Hepatocyte (in vitro differentiated cells): ENCODE data around the gene RACK1. TPM values are rescaled to one million over a fixed set of nuclear protein-coding genes. Genes with fewer than 3 reads are reported as not detected.
A peak's percentile ranks its signal among the peaks of the same experiment; 100 is the strongest.

ENCODE experiments used
- DNase-seq: peaks from one replicate; pipeline ENCODE4 v3.0.0-alpha.2; 2016; ENCODE audit warnings: low spot score
- H2AFZ ChIP-seq: fragments of 200-600 bp; sonication (generic); 2 replicates; pipeline ENCODE4 v1.6.0; 2016; ENCODE audit warnings: antibody characterized with exemption, mild to moderate bottlenecking
- H3K27ac ChIP-seq: fragments of 200-600 bp; sonication (generic); 2 replicates; pipeline ENCODE4 v1.5.1; 2016; ENCODE audit warnings: mild to moderate bottlenecking
- H3K27me3 ChIP-seq: fragments of 200-600 bp; sonication (generic); 2 replicates; pipeline ENCODE4 v1.6.1; 2016
- H3K36me3 ChIP-seq: fragments of 200-600 bp; sonication (generic); replicated peaks from 2 replicates; pipeline ENCODE4 v1.5.1; 2016; ENCODE audit warnings: low read depth; ENCODE audit not compliant: insufficient read depth
- H3K4me1 ChIP-seq: fragments of 200-600 bp; sonication (generic); 2 replicates; pipeline ENCODE4 v1.5.1; 2016; ENCODE audit warnings: mild to moderate bottlenecking, moderate library complexity; ENCODE audit not compliant: insufficient read depth
- H3K4me2 ChIP-seq: fragments of 200-600 bp; sonication (generic); 2 replicates; pipeline ENCODE4 v1.6.0; 2016
- H3K4me3 ChIP-seq: fragments of 200-600 bp; sonication (generic); 2 replicates; pipeline ENCODE4 v1.5.1; 2016; ENCODE audit warnings: mild to moderate bottlenecking
- H3K79me2 ChIP-seq: fragments of 200-600 bp; sonication (generic); 2 replicates; pipeline ENCODE4 v1.6.0; 2017; ENCODE audit warnings: mild to moderate bottlenecking
- H3K9me2 ChIP-seq: fragments of 200-600 bp; sonication (generic); replicated peaks from 2 replicates; pipeline ENCODE4 v1.6.0; 2017; ENCODE audit warnings: mild to moderate bottlenecking; ENCODE audit not compliant: insufficient read depth
- H3K9me3 ChIP-seq: fragments of 200-600 bp; sonication (generic); 2 replicates; pipeline ENCODE4 v1.5.1; 2016; ENCODE audit warnings: low read depth, mild to moderate bottlenecking
- H4K20me1 ChIP-seq: fragments of 200-600 bp; sonication (generic); 2 replicates; pipeline ENCODE4 v1.6.0; 2016; ENCODE audit warnings: mild to moderate bottlenecking; ENCODE audit not compliant: insufficient read depth, poor library complexity, severe bottlenecking
- EZH2 ChIP-seq: fragments of 200-600 bp; sonication (generic); IDR thresholded peaks from 2 replicates; pipeline ENCODE4 v1.6.1; 2016; ENCODE audit warnings: antibody characterized with exemption, mild to moderate bottlenecking, borderline replicate concordance
- EZH2phosphoT487 ChIP-seq: fragments of 200-600 bp; sonication (generic); IDR thresholded peaks from one replicate; pipeline ENCODE4 v1.6.1; 2018; ENCODE audit warnings: antibody characterized with exemption, mild to moderate bottlenecking, low read depth, moderate library complexity; ENCODE audit not compliant: unreplicated experiment, severe bottlenecking
- WGBS: methylation state at CpG from one replicate; pipeline ENCODE4 v1.1.6; 2016; ENCODE audit warnings: low lambda C conversion rate; ENCODE audit errors: missing lambda C conversion rate; 5-methylcytosine and 5-hydroxymethylcytosine counted together
- polyA plus RNA-seq: library from polyadenylated mRNA; unstranded; fragments of >200 nt; fragmentation: Nextera tagmentation; extraction: Ambion mirVana; gene quantifications from 2 replicates; pipeline ENCODE4 v1.2.1, GENCODE V29; 2016
- total RNA-seq: library from RNA; depleted of rRNA; stranded (reverse); fragments of >200 nt; gene quantifications from 2 replicates; pipeline ENCODE4 v1.2.3, GENCODE V29; 2014
- TF ChIP-seq, protein P1 (sequence below): fragments of 200-600 bp; sonication (generic); IDR thresholded peaks from 2 replicates; pipeline ENCODE4 v1.5.1; 2016; ENCODE audit warnings: antibody characterized with exemption, mild to moderate bottlenecking; ENCODE audit not compliant: poor library complexity

RACK1 gene
- total and polyA plus RNA-seq, 2 experiments from 2014 or later, result 680 to 2,199 TPM

DNA sequence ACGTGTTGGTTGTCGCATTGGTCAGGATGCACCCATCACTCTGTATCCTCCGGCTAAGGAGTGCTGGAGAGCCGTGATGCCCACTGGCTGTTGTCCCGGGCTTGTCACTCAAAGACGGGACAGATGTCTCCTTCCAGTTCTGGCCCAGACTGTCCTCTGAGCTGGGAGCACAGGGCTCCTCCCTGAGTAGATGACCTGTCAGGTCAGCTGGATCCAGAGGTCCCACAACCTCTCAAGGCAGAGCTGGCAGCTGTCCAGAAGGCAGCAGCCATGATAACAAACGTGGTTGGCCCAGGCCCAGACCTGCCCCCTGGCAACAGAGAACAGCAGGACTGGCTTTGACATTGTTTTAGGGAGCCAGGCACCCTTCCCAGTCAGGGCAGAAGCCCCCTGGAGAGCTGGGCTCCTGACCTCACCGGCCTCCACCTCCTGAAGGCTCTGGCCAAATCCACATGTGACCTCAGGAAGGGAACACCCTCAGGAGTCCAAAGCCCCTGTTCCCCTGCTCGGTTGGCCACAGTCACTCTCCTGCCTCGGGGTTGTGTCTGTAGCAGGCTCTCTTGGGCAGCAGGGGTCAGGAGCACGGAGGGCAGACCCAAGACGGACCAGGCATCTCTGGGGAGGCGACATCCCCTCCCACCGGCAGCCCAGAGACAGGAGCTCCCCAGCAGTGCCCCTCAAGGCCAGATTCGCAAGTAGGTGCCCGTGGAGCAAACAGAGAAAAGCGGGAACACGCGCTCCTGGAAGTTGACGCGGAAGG is 49.0 kb downstream of the RACK1 start:
- 82% methylated on average over 21 of the region's 21 CpGs for WGBS
- no peak overlapping the region for H3K4me2 ChIP-seq
- H2AFZ ChIP-seq, result no peak overlapping the region
- H3K9me2 ChIP-seq, result no peaks in the 10 kb centered on the region
- H3K27me3 ChIP-seq, result no peaks in the 10 kb centered on the region
- DNase-seq, result no peak
- no peaks in the 10 kb centered on the region for H3K79me2 ChIP-seq
- peaks cover 4% of the 10 kb centered on the region for H3K4me1 ChIP-seq
- TF ChIP-seq, protein P1, sequence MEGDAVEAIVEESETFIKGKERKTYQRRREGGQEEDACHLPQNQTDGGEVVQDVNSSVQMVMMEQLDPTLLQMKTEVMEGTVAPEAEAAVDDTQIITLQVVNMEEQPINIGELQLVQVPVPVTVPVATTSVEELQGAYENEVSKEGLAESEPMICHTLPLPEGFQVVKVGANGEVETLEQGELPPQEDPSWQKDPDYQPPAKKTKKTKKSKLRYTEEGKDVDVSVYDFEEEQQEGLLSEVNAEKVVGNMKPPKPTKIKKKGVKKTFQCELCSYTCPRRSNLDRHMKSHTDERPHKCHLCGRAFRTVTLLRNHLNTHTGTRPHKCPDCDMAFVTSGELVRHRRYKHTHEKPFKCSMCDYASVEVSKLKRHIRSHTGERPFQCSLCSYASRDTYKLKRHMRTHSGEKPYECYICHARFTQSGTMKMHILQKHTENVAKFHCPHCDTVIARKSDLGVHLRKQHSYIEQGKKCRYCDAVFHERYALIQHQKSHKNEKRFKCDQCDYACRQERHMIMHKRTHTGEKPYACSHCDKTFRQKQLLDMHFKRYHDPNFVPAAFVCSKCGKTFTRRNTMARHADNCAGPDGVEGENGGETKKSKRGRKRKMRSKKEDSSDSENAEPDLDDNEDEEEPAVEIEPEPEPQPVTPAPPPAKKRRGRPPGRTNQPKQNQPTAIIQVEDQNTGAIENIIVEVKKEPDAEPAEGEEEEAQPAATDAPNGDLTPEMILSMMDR, result no peak
- TF ChIP-seq EZH2phosphoT487, result no peak
- no peak for TF ChIP-seq EZH2
- no peaks in the 10 kb centered on the region for H3K9me3 ChIP-seq
- no peaks in the 10 kb centered on the region for H4K20me1 ChIP-seq
- H3K27ac ChIP-seq, result no peak overlapping the region
- H3K36me3 ChIP-seq, result no peaks in the 10 kb centered on the region
- H3K4me3 ChIP-seq, result no peak overlapping the region

DNA sequence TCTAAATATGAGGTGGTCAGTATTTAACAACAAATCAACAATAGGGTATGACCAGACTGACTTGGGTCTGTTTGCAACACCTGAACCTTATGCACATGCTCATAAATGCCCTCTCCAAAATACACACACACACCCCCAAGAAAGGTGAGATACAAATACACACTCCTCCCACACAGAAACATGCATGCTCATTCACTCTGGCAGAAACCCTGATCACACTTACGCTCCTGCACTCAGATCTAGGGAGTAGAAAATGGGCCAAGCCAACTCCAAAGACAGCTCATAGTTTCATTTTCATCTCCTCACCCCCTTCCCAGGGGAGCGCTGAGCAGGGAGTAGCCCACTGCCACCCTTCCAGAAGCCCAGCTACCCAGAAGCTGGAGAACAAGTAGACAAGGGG is 50.0 kb downstream of the RACK1 start:
- H2AFZ ChIP-seq, result no peak overlapping the region

DNA sequence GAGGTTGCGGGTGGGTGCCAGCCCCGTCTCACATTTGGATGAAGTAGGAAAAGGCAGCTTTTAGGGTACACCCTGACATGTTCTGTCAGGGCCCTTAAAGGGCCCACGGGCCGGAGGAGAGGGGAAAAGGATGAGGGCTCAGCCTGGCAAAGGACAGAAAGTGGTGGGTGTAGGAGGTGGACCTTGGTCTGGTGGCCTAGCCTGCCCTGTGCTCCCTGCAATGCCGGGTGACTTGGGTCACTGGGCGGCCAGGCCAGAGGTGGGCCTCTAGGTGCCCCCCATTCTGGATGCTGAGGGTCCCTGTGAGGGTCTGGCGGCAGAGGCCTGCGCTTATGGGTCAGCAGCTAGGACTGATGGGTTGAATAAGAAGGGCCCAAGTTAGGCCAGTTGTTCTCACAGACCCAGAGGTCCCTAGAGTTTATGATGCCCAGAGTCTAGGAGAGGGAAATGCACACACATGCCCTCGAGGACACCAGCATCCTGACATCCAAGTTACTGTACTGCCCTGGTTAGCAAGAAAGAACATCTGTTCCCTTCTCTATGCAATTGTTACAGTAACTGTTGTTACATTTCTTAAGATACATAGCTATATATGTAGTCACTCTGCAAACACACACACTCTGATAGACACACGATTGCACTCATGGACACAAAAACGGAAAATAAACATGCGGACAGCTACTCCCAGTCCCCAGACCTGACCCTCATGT is 51.2 kb downstream of the RACK1 start:
- WGBS, result 68% methylated on average over 11 of the region's 12 CpGs
- H3K4me1 ChIP-seq, result peaks cover 4% of the 10 kb centered on the region
- no peaks in the 10 kb centered on the region for H3K36me3 ChIP-seq
- H3K9me3 ChIP-seq, result no peaks in the 10 kb centered on the region
- no peaks in the 10 kb centered on the region for H3K79me2 ChIP-seq
- no peak for DNase-seq
- H3K4me2 ChIP-seq, result peak overlapping the region; percentile 99
- TF ChIP-seq EZH2phosphoT487, result no peak
- TF ChIP-seq, protein P1, result no peak
- TF ChIP-seq EZH2, result no peak
- peak overlapping the region; percentile 90 for H3K27ac ChIP-seq
- no peaks in the 10 kb centered on the region for H3K27me3 ChIP-seq
- H2AFZ ChIP-seq, result peak overlapping the region; percentile 84
- H3K4me3 ChIP-seq, result peak overlapping the region; percentile 59
- no peaks in the 10 kb centered on the region for H4K20me1 ChIP-seq
- H3K9me2 ChIP-seq, result no peaks in the 10 kb centered on the region

More for the DNA sequence above, 50.0 kb downstream of the RACK1 start:
- Histone ChIP-seq H3K4me3 (no peak overlapping the region), H3K9me3 (no peaks in the 10 kb centered on the region), H3K9me2 (no peaks in the 10 kb centered on the region), H3K4me1 (peaks cover 4% of the 10 kb centered on the region), H3K27me3 (no peaks in the 10 kb centered on the region), H4K20me1 (no peaks in the 10 kb centered on the region), H3K4me2 (no peak overlapping the region), H3K79me2 (no peaks in the 10 kb centered on the region), H3K36me3 (no peaks in the 10 kb centered on the region), H3K27ac (no peak overlapping the region)
- TF ChIP-seq EZH2phosphoT487 (no peak), EZH2 (no peak)
- TF ChIP-seq, protein P1, result no peak
- WGBS, result 98% methylated on average over 2 of the region's 2 CpGs
- no peak for DNase-seq
